GM12801 (cell line): ENCODE measurements around the gene SLC22A1.

ENCODE experiments used
- CTCF ChIP-seq: IDR thresholded peaks from one replicate; pipeline ENCODE4 v1.5.1; 2011; ENCODE audit warnings: control low read depth; ENCODE audit not compliant: insufficient read length; ENCODE audit errors: extremely low read depth

Gene SLC22A1

GRCh38 chr6:160188773-160189172 lies 67.2 kb downstream of the SLC22A1 start:
- TF ChIP-seq CTCF = no peak

GRCh38 chr6:160190081-160190480 lies 68.5 kb downstream of the SLC22A1 start:
- no peak for TF ChIP-seq CTCF

GRCh38 chr6:160190973-160191372 lies 69.4 kb downstream of the SLC22A1 start:
- TF ChIP-seq CTCF = no peak

GRCh38 chr6:160192840-160193239 lies 71.2 kb downstream of the SLC22A1 start:
- TF ChIP-seq CTCF = no peak

DNA sequence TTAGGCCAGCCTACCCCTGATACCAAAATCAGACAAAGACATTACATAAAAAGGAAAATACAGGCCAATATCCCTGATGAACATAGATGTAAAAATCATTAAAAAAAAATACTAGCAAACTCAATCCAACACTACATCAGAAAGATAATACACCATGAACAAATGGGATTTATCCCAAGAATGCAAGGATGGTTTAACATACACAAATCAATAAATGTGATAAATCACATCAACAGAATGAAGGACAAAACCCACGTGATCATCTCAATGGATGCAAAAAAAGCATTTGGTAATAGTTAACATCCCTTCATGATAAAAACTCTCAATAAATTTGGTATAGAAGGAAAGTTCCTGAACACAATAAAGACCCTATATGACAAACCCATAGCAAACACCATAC lies 73.2 kb downstream of the SLC22A1 start:
- TF ChIP-seq CTCF = no peak

DNA sequence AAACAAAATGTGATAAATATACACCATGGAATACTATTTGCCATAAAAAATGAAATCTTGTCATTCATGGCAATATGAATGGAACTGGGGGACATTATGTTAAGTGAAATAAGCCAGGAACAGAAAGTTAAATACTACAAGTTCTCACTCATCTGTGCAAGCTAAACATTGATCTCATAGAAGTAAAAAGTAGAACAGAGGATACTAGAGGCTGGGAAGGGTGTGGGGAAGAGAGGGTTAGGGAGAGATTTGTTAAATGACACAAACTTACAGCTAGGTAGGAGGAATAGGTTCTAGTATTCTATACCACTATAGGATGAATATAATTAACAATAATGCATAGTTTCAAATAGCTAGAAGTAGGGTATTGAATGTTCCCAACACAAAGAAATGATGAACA lies 76.0 kb downstream of the SLC22A1 start:
- TF ChIP-seq CTCF = no peak

- TF ChIP-seq CTCF = no peak
These were observed 77.1 kb downstream of the SLC22A1 start for GRCh38 chr6:160198606-160199211.
